K562 (cell line): ENCODE measurements around the gene PSMA4. TPM values are rescaled to one million over a fixed set of nuclear protein-coding genes. Genes with fewer than 3 reads are reported as not detected.

ENCODE experiments used
- ARID4B ChIP-seq: sonication (generic); formaldehyde crosslinking; IDR thresholded peaks from 2 replicates; pipeline ENCODE4 v1.8.0; 2022; ENCODE audit warnings: mild to moderate bottlenecking, missing genetic modification reagents
- CBX8 ChIP-seq: fragments of 200-600 bp; sonication (generic); IDR thresholded peaks from 2 replicates; pipeline ENCODE4 v1.6.1; 2012; ENCODE audit warnings: borderline replicate concordance, mixed run types, low read depth, mild to moderate bottlenecking, moderate library complexity, mixed read lengths, low read length, control low read depth, inconsistent platforms; ENCODE audit not compliant: poor library complexity, severe bottlenecking; ENCODE audit errors: extremely low read depth
- CC2D1A ChIP-seq: fragments of 450-650 bp; IDR thresholded peaks from 2 replicates; pipeline ENCODE4 v1.6.1; 2017; ENCODE audit warnings: mild to moderate bottlenecking
- CTCFL ChIP-seq: IDR thresholded peaks from 2 replicates; pipeline ENCODE4 v1.6.1; 2011; ENCODE audit warnings: borderline replicate concordance, low read depth, mild to moderate bottlenecking, moderate library complexity, low read length; ENCODE audit not compliant: insufficient read depth, poor library complexity, severe bottlenecking
- HNRNPLL ChIP-seq: fragments of 200-400 bp; formaldehyde crosslinking; IDR thresholded peaks from 2 replicates; pipeline ENCODE4 v1.6.1; 2017; ENCODE audit warnings: low read length, low read depth, mild to moderate bottlenecking; ENCODE audit not compliant: poor library complexity, severe bottlenecking
- HOMEZ ChIP-seq: fragments of 250-450 bp; sonication (Bioruptor Pico); IDR thresholded peaks from 2 replicates; pipeline ENCODE4 v1.4.0; 2020; ENCODE audit warnings: mild to moderate bottlenecking, moderate library complexity
- KDM2B ChIP-seq: fragments of 250-450 bp; sonication (Bioruptor Pico); IDR thresholded peaks from 2 replicates; pipeline ENCODE4 v1.8.0; 2021; ENCODE audit warnings: mild to moderate bottlenecking, moderate library complexity
- NEUROD1 ChIP-seq: fragments of 150-350 bp; IDR thresholded peaks from 2 replicates; pipeline ENCODE4 v1.6.1; 2014; ENCODE audit warnings: borderline replicate concordance, low read length, low read depth; ENCODE audit not compliant: partially characterized antibody
- NR1H2 ChIP-seq: sonication (generic); formaldehyde crosslinking; IDR thresholded peaks from 2 replicates; pipeline ENCODE4 v1.4.0; 2020; ENCODE audit warnings: mild to moderate bottlenecking, missing genetic modification reagents
- TEAD2 ChIP-seq: fragments of 450-650 bp; IDR thresholded peaks from 2 replicates; pipeline ENCODE4 v1.6.1; 2016; ENCODE audit warnings: missing genetic modification characterization, control low read depth, missing compliant biosample characterization
- TSHZ1 ChIP-seq: fragments of 250-450 bp; sonication (Bioruptor Pico); IDR thresholded peaks from 2 replicates; pipeline ENCODE4 v1.4.0; 2020; ENCODE audit warnings: mild to moderate bottlenecking, moderate library complexity
- ZSCAN29 ChIP-seq: fragments of 450-650 bp; IDR thresholded peaks from 2 replicates; pipeline ENCODE4 v1.6.1; 2017
- polyA plus RNA-seq, 8 experiments: library from polyadenylated mRNA; depleted of rRNA in 4 of 8; stranded (reverse) in 5 of 8; unstranded in 3 of 8; fragments of >200 nt; fragmentation: Nextera tagmentation in 2 of 8; fragmentation: Illumina TruSeq in 1 of 8; extraction: Ambion mirVana in 2 of 8; extraction: Trizol in 1 of 8; gene quantifications; 2 replicates each; pipeline versions ENCODE4 v1.2.1 to v1.2.3, GENCODE V29; 2011 to 2014; ENCODE audit warnings: inconsistent platforms in 1 of 8, missing spikeins in 1 of 8
- total RNA-seq, 7 experiments: library from RNA; depleted of rRNA in 6 of 7; stranded (reverse); fragments of >200 nt in 6 of 7; fragmentation: Illumina TruSeq in 2 of 7; extraction: Trizol in 2 of 7; gene quantifications; 2 replicates each; pipeline versions ENCODE4 v1.2.1 to v1.2.3, GENCODE V29; 2011 to 2021; ENCODE audit warnings: low replicate concordance in 1 of 7

PSMA4 gene
- total and polyA plus RNA-seq, 9 of the 15 experiments (the other 6 are each of a cell fraction or from before 2014, with no cell fraction given) = 304 to 1,857 (median 666) TPM

GRCh38 chr15:78565097-78565950 is 25.1 kb downstream of the PSMA4 start, which contains the start of gene CHRNA5 (continued):
- TF ChIP-seq HOMEZ (CRISPR knock-in tag) (no peak), ZSCAN29 (no peak), TEAD2 (tag) (no peak), KDM2B (no peak), CC2D1A (no peak), TSHZ1 (CRISPR knock-in tag) (no peak), NEUROD1 (peak; percentile 14), NR1H2 (CRISPR knock-in tag) (no peak), CTCFL (no peak), CBX8 (no peak), HNRNPLL (no peak), ARID4B (no peak)
